ENCODE results near the gene MATN1. TPM values are rescaled to one million over a fixed set of nuclear protein-coding genes. Genes with fewer than 3 reads are reported as not detected.

Gene MATN1
- polyA plus RNA-seq, 1 donor = 1.1 TPM

GRCh38 chr1:30757352-30758120 lies 34.2 kb upstream of the MATN1 start, which contains the start of gene LAPTM5:
Gene LAPTM5 (minus strand): TSS chr1:30757774. CDS start chr1:30757745, 29 bp downstream.
- no peak for DNase-seq (ENCODE audit: low read depth)

GRCh38 chr1:30756545-30757351 lies 33.4 kb upstream of the MATN1 start:
- DNase-seq (ENCODE audit: low read depth) = no peak

DNA sequence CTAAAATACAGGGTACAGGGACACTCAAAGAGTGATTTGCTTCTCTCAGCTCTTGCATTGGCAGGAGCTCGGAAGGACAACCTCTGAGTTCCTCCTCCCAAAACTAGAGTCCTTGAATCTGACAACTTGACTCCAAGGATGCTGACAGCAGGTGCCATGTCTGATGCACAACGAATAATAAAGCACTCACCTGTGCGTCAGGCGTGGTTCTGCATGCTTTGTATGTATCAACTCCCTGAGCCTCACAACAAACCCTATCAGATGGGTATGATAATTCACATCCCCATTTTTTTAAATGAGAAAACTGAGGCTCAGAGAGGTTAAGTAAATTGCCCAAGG lies 32.8 kb upstream of the MATN1 start:
- no peak for DNase-seq (ENCODE audit: low read depth)

DNA sequence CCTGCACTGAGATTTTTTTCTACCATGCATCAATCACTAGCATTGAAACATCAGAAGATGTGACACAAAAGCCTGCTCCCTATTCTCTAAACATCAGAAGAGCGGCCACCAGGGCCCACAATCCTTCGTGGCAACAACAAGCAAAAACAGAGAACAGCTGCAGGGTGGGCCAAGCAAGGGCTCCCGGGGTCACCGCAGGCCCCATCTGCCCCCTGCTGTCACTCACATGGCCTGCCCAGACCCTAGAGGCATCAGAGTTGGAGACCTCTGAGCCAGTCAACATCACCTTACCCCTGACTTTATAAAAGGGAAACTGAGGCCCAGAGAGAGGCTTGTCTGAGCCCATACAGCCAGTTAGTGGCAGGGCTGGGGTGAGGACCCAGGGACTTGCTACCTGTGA lies 32.4 kb upstream of the MATN1 start:
- no peak for DNase-seq (ENCODE audit: low read depth)

DNA sequence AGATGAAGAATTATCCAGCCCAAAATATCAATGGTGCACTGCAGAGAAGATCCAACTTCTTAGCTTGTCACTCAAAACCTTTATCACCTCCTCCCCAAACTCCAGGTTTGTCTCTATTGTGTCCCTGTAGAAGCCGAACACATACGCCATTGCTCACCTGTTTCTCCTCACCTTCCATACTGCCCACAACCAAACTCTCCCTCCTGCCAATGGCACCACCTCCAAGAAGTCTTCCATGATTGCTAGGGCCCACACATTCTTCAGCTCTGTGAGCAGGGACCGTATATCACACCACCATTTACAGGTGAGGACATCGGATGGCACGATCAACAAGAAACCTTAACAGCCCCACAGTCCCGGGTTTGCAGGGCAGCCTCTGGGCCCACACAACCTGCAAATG lies 31.9 kb upstream of the MATN1 start:
- DNase-seq (ENCODE audit: low read depth) = no peak

DNA sequence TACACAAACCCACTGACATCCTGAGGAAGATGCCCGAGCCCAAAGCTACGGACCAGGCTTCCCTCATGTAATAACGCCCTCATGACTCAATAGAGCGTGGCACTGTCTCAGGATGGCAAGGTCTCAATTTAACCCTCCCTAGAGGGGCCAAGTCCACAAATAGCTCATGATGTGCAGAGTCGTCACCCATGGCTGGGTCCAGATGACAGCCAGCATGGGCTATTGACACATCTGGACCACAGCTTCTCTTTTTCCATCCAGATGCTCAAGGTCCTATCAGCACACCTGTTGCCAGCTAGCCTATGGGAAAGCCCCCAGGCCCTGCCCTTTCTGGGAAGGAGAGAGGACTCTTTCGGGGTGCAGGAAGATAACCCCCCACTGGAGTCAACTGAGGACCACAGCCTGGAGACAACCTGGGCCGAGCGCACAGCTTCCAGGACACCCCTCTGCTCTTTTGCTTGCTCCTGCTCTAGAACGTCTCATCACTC lies 31.3 kb upstream of the MATN1 start:
- no peak for DNase-seq (ENCODE audit: low read depth)

DNA sequence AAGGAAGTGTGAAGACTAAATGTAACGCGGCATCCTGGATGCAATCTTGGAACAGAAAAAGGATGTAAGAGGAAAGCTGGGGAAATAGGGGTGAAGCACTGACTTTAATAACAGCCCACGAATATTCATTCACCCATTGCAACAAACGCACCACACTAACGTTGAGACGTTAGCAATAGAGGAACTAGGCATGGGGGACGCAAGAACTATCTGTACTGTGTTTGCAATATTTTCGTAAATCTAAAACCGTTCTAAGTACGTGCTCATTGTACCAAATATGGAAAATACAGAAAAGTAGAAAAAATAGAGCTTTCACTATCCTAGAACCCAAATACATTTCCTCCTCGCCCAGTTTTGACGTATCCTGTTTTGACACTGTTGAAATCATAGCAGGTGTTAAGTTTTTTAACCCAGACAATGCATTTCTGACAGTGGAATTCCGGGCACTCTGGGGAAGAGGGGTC lies 30.3 kb upstream of the MATN1 start:
- DNase-seq (ENCODE audit: low read depth) = no peak

- no peak for DNase-seq (ENCODE audit: low read depth)
These were observed 29.7 kb upstream of the MATN1 start for GRCh38 chr1:30753118-30753517.

GRCh38 chr1:30752651-30752908 lies 29.2 kb upstream of the MATN1 start:
- DNase-seq (ENCODE audit: low read depth) = no peak

- no peak for DNase-seq (ENCODE audit: low read depth)
These were observed 28.7 kb upstream of the MATN1 start for GRCh38 chr1:30751830-30752650.

DNA sequence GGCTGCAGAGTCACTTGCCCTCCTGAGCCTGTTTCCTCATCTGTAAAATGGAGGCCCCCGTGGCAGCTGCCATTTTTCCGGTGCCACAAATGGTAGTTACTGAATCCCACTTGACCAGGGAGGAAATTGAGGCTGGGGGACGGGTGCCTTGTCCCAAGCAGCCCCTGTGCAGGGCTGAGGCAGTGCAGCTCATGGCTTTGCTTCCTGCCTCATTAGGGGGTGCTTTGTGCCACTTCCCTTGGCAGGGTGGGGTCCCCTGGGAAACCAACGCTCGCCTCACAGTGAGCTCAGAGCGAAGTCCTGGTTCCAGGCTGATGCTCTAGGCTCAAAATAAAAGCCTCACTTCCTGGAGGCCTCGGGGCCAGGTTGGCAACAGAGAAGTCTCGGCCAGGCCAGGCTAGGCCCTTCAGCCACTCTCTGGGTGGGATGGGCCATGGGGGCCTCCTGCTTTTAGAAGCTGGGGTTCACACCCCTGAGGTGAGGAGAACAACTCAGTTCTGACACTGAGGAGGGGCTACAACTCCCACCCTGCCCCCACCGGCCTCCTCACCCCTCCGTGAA lies 27.4 kb upstream of the MATN1 start:
- DNase-seq (ENCODE audit: low read depth) = no peak

- DNase-seq (ENCODE audit: low read depth) = no peak
These were observed 26.6 kb upstream of the MATN1 start for GRCh38 chr1:30749691-30750583.

GRCh38 chr1:30748699-30749401 lies 25.5 kb upstream of the MATN1 start:
- no peak for DNase-seq (ENCODE audit: low read depth)

- DNase-seq (ENCODE audit: low read depth) = no peak
These were observed 24.8 kb upstream of the MATN1 start for GRCh38 chr1:30748098-30748698.

GRCh38 chr1:30747033-30748008 lies 23.9 kb upstream of the MATN1 start:
- DNase-seq (ENCODE audit: low read depth) = no peak

- no peak for DNase-seq (ENCODE audit: low read depth)
These were observed 23.0 kb upstream of the MATN1 start for GRCh38 chr1:30746212-30747032.

DNA sequence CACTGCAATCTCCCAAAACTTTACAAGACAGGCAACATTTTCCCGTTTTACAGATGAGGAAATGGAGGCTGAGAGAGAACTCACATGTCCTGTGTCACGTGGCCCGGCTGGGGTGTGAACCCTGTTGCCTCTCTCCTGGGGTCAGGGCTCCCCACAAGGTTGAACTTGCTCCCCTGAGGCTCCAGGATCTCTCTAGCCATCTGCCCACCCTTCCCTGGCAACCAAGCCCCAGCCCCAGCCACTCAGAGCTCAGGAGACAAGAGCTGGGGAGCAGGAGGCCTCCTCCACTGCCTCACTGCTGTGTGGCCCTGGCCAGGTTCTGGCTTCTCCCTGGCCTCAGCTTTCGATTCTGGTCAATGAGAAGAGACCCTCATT lies 22.4 kb upstream of the MATN1 start:
- no peak for DNase-seq (ENCODE audit: low read depth)

Measured in forelimb muscle (tissue), 1 donor.